ENCODE results near the gene LTBP1.
"Not testable (repeated sequence)": the region's sequence is repeated elsewhere in the genome, so short reads cannot be mapped to it uniquely, and the experiment has no call there.

Gene LTBP1, protein sequence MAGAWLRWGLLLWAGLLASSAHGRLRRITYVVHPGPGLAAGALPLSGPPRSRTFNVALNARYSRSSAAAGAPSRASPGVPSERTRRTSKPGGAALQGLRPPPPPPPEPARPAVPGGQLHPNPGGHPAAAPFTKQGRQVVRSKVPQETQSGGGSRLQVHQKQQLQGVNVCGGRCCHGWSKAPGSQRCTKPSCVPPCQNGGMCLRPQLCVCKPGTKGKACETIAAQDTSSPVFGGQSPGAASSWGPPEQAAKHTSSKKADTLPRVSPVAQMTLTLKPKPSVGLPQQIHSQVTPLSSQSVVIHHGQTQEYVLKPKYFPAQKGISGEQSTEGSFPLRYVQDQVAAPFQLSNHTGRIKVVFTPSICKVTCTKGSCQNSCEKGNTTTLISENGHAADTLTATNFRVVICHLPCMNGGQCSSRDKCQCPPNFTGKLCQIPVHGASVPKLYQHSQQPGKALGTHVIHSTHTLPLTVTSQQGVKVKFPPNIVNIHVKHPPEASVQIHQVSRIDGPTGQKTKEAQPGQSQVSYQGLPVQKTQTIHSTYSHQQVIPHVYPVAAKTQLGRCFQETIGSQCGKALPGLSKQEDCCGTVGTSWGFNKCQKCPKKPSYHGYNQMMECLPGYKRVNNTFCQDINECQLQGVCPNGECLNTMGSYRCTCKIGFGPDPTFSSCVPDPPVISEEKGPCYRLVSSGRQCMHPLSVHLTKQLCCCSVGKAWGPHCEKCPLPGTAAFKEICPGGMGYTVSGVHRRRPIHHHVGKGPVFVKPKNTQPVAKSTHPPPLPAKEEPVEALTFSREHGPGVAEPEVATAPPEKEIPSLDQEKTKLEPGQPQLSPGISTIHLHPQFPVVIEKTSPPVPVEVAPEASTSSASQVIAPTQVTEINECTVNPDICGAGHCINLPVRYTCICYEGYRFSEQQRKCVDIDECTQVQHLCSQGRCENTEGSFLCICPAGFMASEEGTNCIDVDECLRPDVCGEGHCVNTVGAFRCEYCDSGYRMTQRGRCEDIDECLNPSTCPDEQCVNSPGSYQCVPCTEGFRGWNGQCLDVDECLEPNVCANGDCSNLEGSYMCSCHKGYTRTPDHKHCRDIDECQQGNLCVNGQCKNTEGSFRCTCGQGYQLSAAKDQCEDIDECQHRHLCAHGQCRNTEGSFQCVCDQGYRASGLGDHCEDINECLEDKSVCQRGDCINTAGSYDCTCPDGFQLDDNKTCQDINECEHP (N-terminal part only)

GRCh38 chr2:32946314-32947075 is at the start of gene LTBP1:
LTBP1 (plus strand) TSS chr2:32946953; CDS start chr2:32947325, 372 bp downstream.
- DNase-seq (ENCODE audit: low read depth in 2 of 3, low spot score in 1 of 3) = peak; percentile 26 to 46 (median 30)

DNA sequence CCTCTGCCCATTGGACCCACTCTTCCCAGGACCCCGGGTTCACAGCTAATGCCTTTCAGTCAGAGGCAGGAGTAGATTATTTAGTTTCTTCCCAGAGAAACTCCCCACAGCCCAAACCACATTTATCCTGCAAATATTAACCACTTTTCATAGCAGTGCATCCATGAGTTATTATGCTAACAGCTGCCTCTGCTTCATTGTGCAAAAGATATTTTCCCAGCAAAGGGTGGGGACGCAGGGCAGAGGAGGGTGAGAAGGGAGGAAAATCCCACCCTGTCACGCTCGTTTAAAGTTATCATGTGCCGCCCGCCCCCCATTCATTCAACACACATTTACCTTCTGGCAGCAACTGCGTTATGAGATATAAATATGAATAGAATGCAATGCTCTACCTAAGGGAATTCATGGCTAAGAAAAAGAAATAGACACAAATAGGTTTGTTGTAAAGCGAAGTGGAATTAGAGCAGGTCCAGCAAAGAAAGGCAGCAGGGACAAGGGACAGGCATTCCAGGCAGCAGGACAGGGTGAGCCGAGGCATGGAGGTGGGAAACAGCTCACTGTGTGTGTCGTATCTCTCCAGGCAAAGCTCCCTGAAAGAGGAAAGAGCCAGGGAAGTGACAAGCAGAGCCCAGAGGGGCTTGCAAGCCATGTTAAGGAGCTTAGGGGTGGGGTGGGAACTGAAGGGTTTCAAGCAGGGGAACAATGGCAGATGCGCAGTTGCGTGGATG is 46.3 kb upstream of the LTBP1 start:
- no peak for DNase-seq (ENCODE audit: low read depth in 2 of 3, low spot score in 1 of 3)

GRCh38 chr2:32901313-32901712 is 45.4 kb upstream of the LTBP1 start:
- DNase-seq (ENCODE audit: low read depth in 2 of 3, low spot score in 1 of 3) = no peak

- no peak for DNase-seq (ENCODE audit: low read depth in 2 of 3, low spot score in 1 of 3)
These were observed 44.6 kb upstream of the LTBP1 start for GRCh38 chr2:32902174-32902573.

- no peak for DNase-seq (ENCODE audit: low read depth in 2 of 3, low spot score in 1 of 3)
These were observed 43.8 kb upstream of the LTBP1 start for GRCh38 chr2:32902986-32903385.

DNA sequence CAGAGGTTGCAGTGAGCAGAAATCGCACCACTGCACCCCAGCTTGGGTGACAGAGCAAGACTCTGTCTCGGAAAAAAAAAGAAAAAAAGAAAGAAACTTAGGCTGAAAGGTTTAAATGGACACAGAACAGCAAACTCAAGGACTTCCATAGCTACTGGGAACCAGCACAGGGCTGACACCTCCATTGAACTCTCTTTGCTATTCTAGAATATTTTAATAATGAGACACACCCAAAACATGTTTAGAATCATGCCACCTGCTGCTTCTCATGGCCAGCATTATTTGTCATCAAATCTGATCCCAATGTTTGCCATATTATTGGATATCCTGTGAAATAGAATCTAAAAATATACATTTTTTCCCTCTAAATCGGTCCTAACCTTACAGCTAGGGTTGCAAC is 42.7 kb upstream of the LTBP1 start:
- DNase-seq (ENCODE audit: low read depth in 2 of 3, low spot score in 1 of 3) = no peak

DNA sequence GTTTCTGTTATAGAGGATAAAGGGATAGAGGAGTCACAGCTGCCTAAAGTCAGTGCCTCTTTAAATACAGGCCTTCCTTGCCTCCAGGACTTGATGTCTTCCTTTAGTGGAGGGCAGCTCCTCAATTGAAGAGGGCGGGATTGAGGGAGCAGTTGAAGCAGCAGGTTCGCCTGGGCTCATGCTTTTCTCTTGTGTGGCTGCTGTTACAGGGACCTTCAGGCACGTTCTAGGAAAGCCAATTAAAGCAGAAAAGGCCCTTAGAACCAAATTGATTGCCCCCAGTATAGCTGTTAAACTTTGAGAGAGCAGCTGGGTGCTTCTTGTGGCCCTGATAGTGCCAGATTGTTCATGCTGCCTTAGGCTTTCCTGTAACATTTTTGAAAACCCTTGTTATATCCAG is 42.0 kb upstream of the LTBP1 start:
- DNase-seq (ENCODE audit: low read depth in 2 of 3, low spot score in 1 of 3) = no peak

DNA sequence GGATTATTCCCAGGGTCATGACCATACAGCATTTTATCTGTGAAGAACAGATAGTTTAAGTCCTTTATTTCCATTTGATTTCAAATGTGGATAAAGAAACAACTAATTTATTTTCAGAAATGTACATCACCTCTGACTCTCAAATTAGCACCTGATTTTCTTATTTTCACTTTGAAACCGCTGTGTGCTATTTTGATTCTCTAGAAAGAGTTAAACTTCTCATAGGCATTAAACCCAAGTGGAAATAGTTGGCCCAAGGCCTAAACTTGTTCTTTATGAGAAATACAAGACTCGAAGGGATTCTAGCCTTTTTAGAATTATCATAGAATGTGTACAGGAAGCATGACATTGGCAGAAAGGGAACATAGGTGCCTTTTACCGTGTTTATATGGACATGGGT is 41.5 kb upstream of the LTBP1 start:
- DNase-seq (ENCODE audit: low read depth in 2 of 3, low spot score in 1 of 3) = no peak

- no peak for DNase-seq (ENCODE audit: low read depth in 2 of 3, low spot score in 1 of 3)
These were observed 35.7 kb upstream of the LTBP1 start for GRCh38 chr2:32910883-32911598.

GRCh38 chr2:32915694-32916093 is 31.1 kb upstream of the LTBP1 start:
- no peak for DNase-seq (ENCODE audit: low read depth in 2 of 3, low spot score in 1 of 3)

DNA sequence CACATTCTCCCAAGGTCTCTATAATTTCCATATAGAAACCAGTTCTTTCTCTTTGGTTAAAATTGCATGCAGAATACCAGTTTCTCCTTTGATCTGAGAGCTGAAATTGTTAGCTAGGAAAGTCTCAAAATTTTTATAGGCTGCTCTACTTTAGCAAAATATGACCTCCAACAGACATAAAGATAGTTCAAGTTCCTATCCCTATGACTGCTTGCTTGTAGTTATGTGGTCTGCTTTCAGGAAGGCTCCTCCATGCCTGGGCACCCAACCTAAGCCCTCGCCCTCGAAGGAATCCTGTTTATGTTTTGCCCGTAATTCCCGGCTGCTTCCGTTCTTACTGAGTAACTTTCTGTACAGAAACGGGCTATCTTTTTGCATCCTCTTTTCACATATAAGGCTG is 28.0 kb upstream of the LTBP1 start:
- DNase-seq (ENCODE audit: low read depth in 2 of 3, low spot score in 1 of 3) = no peak

DNA sequence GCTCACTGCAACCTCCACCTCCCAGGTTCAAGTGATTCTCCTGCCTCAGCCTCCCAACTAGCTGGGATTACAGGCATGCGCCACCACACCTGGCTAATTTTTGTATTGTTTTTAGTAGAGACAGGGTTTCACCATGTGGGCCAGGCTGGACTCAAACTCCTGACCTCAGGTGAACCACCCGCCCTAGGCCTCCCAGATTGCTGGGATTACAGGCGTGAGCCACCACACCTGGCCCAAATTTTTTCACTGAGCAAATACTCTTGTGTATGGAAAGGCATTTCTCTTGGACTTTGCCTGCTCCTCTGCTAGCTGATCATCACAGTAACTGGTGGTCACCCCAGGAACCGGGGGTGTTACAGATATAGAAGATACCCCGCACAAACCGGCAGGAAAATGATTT is 26.9 kb upstream of the LTBP1 start:
- DNase-seq (ENCODE audit: low read depth in 2 of 3, low spot score in 1 of 3) = not testable (repeated sequence)

GRCh38 chr2:32921486-32921885 is 25.3 kb upstream of the LTBP1 start:
- not testable (repeated sequence) for DNase-seq (ENCODE audit: low read depth in 2 of 3, low spot score in 1 of 3)

DNA sequence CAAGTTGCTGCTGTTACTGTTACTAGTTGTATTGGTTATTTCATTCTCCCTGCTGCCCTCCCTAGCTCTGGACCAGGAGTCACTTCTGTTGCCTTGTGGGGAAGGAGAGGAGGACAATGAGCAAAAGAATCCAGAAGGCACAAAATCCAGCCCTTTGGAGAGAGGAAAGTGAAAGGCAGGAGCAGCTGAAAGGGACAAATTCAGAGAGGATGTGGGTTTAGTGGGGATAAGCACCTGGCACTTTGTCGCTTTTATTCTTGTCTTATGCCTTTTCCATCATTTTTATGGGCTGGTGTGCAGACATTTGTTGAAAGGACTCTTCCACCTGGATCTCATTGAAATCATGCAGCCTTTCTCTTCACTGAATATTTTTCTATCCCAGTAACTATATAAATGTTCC is 24.3 kb upstream of the LTBP1 start:
- no peak for DNase-seq (ENCODE audit: low read depth in 2 of 3, low spot score in 1 of 3)

DNA sequence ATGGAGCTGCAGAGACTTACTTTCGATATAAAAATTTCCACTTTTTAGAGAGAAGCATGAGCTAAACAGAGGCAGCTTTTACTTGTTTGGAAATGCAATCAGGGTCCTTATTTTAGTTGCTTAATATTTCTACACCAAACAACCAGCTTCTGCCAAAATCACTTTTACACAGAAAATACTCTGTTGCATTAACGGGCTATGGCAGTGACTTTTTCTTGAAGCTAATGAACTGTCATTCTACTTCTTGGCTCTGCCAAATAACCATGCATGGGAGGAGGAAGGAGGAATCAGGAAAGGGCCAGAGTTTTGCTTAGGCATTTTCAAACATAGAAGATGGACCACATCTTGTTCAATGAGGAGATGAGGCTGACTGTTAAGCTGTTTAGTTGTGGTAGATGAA is 23.6 kb upstream of the LTBP1 start:
- DNase-seq (ENCODE audit: low read depth in 2 of 3, low spot score in 1 of 3) = no peak

- no peak for DNase-seq (ENCODE audit: low read depth in 2 of 3, low spot score in 1 of 3)
These were observed 21.4 kb upstream of the LTBP1 start for GRCh38 chr2:32925283-32925815.

DNA sequence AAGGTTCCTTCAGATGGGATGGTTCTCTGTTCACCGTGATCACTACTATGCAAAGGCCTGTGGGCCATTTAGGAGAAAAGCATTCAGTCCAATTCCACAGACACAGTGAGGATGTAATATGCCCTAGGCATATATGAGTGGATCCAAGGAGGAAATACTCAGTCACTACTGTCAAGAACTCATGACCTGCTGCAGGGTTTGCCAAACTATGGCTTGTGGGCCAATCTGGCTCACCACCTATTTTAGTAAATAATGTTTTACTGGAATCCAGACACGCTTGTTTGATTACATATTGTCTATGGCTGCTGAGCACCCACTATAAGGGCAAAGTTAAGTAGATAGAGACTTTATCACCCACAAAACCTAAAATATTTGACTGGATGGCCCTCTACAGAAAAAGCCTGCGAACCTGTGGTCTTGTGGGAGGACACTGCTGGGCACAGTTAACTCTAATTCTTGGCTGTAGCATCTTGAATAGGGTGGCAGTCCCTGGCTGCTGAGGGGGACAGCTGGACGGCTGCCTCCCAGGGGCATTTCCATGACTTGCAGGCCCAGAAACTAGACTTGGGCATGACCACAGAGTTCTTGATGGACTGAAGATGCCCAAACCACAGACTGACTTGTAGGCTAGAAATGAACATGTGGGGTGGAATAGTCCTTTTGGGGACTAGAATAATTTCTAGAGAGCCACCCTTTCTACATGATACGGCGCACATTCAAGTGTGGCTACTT is 20.6 kb upstream of the LTBP1 start:
- no peak for DNase-seq (ENCODE audit: low read depth in 2 of 3, low spot score in 1 of 3)

- no peak for DNase-seq (ENCODE audit: low read depth in 2 of 3, low spot score in 1 of 3)
These were observed 20.1 kb upstream of the LTBP1 start for GRCh38 chr2:32926708-32927084.

DNA sequence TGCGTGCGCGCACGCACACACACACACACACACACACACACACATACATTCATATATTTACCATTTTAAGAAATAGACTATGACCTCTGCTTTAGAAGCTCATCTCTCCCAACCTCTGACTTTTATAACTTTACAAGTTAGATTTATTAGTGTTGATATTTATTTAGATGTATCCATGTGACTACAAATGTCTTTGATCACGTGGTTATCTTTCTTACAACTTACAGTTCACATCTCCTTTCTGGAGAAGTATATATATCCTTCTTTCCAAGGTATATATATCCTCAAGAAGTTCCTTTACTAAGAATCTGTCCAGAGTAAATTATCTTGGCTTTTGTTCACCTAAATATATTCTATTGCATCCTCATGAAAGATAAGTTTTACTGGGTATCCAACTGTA is 16.3 kb upstream of the LTBP1 start:
- no peak for DNase-seq (ENCODE audit: low read depth in 2 of 3, low spot score in 1 of 3)
